RPMI8226 (cell line): ENCODE results near the gene RCSD1.

ENCODE experiments used
- DNase-seq: peaks from one replicate; pipeline ENCODE4 v3.0.0-alpha.2; 2015

Gene RCSD1

DNA sequence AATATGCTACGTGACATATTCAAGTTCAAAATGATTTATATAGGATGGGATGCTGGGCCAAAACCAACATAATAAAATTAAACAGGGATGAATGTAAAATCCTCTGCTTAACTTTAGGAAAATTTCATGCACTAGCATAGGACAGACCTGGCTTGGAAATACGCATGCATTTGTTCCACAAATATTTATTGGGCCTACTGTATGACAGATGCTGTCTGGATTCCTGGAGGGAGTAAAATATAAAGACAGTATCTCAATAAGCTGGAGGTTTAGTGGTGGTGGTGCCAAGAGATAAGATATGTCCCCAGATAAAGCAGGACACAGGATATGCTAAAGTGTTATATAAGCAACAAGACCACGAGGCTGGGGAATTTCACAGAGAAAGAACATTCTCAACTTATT lies 15.1 kb downstream of the RCSD1 start:
- no peak for DNase-seq

DNA sequence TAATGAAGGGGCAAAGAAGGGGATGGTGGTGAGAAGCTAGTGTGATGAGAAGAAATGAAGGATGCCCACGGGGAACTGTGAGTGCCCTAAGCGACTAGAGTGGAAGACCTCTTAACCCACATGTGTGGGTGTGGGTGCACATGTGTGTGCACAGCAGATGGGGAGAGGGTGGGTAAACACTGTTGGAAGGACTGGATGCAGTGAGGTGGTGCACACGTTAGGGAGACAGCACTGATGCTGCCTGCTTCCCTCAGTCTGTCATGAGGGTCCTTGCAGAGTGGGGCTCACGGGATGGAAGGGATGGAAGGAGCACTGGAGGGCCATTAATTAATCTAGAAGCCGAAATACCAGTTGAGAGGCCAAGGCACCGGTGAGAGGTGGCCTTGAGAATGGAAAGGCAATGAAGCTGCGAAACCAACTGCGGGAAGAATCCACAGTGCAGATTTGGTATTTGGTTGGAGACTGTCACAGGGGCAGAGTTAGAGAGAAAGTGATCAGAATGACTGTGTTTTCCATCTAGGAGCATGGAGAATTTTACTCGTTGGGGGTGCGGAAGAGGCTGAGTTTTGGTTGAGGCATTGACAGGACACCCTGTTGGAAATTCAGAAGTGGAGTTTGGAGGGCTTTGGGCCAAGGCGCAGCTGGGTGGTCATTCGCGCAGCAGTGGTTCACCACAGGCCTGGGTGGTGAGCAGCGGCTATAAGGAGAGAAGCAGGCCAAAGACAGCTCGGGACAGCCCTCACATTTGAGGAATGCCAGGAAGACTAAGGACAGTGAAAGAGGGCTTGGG lies 15.8 kb downstream of the RCSD1 start:
- no peak for DNase-seq

DNA sequence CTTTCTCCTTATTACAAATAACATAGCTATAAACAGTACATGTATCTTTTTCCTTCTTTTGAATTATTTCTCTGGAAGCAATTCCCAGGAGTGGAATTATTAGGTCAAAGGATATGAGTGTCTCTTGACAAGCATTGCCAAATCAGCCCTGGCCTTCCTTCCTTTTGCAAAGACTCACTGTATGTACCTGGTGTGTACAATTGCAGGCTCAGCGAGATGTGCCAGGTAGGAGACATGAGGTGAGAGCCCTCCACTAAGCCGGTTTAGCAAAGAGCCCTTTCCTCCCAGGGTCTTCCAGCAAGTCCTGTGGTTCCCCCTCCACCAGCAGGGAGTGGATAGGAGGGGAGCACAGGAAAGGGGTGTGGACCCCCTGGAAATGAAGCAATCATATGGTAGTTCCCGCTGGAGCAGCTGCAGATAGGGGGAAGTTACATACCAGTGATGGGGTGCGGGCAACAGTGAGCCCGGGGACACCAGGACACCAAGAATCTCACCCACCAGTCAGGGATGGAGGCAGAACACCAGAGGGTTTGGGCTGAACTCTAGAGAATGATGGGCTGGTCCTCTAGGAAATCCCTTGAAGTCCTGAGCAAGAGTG lies 18.3 kb downstream of the RCSD1 start:
- no peak for DNase-seq

DNA sequence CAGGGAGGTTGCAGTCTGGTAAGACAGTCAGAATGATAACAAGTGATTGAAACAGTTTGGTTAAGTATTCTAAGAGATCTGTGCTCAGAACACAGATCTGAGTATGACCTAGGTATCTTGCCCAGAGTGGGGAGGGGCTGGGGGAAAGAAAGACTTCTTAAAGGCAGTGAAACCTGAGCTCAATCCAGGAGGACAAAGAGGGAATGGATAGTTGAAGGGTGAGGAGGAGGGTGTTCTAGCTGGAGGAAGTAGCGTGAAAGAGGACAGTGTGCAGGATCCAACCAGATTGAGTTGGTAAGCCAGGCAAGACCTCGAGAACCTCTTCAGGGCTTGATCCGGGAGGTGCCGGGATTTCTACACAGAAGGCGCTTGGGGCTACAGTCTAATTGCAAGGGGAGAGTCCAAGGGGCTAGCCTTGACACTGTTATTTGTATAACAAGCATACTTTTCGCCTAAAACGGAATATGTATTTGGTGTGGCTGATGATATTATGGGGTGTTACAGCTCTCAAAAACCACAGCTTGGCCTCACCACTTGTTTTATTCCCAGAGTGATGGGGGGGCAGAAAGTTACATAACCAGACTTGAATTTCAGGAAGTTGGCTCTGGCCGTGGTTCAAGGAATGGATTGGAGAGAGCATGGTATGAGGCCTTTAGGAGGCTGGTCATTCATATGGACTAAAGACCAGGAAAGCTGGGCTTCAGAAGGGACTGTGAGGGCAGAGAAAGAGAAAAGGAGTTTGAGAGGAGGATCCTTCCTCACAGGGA lies 19.1 kb downstream of the RCSD1 start:
- no peak for DNase-seq

DNA sequence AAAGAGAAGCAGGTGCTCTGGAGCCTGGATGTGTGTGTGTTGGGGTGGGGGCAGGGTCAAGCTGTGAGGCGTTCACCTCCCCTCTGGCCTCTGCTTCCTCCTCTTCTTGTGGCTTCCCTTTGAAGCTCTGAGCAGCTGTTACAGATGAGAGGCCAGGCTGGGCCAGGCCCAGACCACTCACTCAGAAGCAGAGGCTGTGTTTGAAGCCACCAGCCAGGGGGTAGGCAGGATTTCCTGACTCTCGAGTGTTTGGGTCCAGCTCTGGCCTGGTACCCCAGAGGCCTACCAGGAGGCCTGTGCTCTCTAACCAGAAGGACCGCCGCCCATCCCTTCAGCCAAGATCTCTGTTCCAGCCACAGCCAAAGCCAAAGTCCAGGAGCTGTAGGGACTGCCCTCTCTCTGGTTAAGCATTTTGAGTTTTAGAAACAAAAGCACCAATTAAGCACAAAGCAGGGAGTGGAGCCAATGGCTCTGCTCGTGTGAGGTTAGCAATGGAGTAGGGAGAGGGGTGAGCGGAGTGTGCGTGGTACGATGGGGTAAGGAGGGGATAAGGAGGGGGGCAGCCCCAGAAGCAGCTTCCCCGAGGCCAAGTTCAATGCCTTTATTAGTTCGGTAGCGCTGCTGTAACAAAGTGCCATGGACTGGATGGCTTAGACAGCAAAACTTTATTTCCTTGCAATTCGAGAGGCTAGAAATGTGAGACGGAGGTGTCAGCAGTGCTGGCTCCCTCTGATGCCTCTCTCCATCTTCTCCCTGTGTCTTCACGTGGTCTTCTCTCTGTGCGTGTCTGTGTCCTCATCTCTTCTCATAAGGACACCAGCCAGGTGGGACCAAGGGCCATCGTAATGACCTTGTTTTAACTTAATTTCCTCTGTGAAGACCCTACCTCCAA lies 20.5 kb downstream of the RCSD1 start:
- no peak for DNase-seq

DNA sequence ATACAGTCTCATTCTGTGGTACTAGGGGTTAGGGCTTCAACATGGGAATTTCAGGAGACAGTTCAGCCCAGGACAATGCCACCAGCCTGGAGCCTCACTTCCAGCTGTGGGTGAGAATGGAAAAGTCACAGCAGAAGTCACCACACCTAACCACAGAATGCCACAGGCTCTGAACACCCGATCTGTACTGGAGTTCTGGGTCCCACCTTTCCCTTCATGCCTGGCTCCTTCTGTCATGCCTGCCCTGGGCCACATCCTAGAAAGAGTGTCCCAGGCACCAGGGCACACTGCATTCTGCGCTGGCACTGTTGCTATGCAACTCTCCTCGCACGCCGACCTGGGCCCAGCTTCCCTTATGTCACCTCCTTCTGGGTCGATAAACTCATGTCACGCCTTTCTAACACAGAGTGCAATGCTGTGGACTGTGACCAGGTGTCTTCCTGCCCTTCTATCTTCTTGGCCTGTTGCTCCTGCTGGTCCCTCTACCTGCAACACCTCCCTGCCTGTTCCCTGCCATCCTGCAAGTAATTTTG lies 21.2 kb downstream of the RCSD1 start:
- no peak for DNase-seq

DNA sequence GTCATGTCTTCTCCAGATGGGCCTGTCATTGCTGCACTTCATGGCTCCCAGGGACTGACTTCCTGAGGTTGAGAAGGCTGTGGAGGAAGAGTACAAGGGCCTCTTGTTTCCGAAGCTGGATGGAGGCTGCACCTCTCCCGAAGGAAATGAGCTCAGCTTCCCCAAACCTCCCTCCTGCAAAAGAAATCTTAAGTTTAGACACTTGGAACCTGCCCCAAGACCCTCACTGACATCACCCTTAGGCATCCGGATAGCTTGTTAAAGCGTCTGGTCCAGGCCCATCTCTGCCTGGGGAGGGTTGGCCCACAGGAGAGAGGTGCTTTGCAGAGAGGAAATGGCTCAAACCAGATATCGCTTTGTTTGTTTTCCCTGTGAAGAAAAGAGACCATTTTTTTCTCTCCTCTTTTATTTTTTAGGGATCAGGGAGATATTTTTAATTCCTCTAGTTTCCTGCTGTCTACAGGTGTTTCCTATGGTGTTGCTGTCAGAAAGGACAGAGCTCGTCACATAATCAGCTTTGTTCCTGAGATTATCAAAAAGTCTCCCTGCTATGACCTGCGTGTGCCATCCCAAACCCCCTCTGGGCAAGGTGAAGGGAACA lies 25.0 kb downstream of the RCSD1 start:
- no peak for DNase-seq

DNA sequence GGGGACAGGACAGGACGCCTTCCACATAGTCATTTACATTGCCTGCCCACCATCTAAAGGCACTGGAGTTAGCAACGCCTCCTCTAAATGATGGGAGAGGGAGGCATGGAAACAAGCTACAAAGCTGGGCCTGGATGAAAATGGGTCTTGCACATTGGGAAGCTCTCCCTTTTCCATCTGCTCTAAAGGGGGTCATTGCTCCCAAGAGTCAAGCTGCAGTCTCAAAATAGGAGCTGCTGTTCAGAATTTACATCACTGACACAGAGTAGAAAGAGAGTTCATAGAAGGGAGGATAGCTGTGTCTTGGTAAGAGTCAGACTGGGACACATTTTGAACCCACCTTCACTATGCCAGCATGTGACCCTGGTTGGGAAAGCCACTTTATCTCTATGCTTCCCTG lies 26.6 kb downstream of the RCSD1 start:
- DNase-seq: no peak

DNA sequence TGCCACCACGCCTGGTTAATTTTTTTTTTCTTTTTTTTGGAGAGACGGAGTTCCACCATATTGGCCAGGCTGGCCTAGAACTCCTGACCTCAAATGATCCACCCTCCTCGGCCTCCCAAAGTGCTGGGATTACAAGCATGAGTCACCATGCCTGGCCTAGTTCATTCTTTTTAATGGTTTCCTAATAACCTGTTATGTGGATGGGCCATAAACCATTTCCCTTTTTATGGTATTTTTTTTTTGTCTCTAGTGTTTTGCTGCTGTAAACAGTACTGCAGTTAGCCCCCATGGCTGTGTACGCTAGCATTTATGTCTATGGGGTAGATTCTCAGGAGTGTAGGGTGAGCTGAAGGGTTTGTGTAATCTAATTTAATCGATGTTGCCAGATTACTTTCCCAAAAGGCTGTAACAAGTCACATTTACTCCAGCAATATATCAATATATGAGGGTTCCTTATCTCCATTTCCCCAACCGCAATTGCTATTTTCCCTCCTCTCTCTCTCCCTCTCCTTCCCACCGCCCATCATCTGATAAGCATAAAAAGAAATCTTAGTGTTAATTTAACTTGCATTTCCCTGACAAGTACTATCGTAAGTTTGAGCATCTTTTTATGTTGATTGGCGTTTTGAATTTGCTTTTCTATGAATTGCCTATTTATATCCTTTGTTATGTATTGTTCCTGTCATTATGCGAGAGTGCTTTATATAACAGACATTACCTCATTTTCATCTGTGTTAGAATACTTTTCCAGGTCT lies 28.7 kb downstream of the RCSD1 start:
- no peak for DNase-seq

DNA sequence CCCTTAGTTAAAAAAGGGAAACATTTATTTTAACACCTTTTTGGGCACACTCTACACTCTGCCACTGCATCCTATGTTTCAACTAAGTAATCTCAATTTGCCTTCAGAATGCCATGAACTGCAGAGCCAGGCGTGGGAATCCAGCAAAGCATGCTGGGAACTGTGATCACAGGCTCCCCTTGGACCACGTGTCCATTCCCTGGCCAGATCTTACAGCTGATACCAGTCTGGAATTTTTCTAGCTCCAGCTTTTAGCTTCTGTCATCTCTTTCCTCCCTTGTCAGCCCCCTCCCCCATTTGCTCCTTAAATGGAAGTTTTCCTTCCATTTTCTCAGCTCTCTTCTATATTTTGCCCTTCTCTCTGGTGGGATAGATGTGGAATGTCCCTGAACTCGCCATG lies 29.4 kb downstream of the RCSD1 start:
- no peak for DNase-seq

DNA sequence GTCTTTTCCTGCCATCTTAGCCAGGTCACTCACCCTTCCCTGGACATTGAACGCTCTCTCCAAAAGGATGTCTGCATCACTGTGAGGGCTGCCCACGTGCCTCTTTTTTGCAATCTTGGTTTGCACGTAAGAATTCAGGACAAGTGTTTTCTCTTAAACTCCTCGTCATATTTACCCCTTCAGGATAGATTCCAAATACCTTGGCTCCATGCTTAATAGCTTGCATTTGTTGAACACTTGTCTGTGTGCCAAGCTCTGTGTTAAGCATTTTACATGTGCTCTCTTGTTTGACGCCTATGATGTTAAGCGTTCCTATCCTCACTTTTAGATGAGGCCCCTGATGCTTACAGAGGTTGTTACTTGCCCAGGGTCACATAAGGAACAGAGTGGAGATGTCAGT lies 29.8 kb downstream of the RCSD1 start:
- no peak for DNase-seq

DNA sequence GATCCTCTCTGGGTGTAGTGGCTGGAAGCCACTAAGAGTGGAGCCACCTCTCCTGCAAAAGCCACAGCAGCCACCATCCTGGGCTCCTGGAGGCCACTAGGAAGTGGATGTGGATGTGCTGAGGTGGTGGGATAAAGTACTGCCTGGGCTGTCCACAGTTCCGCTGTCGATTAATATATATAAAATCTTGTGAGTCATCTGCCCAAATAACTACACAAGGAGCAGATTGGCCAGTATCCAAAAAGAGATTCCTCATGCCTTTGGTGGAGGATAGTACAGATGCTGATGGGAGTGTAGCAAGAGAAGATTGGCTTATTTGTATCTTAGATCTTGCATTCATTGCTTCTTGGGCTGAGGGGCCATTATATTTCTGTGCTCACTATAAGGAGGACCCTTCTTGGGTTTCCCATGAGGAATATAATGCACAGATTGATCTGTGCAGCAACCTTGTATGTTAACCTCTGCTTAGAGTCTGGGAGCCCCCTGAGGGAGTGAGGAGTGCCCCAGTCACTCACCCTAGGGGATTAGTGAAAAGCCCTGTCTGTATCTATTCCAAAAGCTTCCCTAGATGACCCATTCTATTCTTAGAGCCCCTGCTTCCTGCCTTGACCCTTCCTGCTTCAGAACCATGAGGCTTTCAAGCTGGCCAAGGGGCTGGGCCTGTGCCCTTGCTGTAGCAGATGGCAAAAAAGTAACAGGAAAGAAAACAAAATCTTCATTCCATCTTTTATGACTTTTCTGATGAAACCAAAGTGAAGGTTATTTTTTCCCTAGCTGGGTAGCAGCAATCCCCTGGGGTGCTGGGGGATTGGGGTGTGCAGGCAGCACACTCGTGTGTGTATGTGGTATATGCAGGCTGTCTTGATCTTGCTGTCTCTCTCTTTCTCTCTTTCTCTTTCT lies 31.7 kb downstream of the RCSD1 start:
- DNase-seq: no peak

DNA sequence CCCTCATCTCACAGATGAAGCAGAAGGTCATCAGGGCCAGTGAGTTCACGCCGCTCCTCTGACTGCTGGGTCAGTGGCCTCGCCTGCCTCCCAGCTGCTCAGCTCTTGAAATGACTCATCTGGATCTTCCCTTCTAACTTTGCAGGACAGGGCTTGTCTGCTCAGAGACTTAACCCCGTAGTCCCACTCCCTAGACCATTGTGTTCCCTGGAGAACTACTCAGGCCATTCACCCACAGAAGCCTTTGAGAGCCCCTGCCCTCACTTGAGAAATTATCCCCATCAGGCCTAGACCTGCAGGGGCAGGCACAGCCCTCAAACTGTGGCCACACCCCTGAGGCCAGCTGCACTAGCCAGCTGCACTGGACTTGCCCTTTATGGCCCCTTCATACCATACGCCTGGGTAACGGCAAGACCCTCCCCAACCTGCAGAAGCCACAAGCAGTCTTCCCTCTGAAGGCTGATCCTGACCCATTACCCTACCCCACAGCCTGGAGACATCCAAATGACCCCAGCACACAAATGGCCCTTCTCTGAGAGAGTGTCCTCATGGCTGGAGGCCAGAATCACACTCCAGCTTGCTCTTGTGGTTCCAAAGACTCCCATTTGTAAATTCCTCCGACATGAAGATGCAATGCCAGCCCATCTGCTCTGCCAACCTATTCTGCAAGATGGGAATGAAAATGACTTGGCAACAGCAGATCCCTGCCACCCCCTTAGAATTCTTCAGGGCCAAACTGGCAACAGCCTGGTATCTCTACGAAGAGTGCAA lies 33.2 kb downstream of the RCSD1 start:
- DNase-seq: no peak

DNA sequence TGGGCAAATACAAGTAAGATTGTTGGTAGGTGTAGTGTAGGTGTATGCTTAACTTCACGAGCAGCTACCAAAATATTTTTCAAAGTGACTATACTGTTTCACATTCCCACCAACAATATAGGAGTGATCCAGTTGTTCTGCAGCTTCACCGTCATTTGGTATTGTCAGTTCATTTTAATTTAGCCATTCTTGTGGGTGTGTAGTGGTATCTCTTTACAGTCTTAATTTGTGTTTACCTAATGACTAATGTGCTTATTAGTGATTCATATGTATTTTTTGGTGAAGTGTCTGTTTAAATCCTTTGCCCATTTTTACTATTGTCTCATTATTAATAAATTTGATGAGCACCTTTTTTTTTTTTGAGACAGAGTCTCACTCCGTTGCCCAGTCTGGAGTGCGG lies 35.4 kb downstream of the RCSD1 start:
- no peak for DNase-seq

DNA sequence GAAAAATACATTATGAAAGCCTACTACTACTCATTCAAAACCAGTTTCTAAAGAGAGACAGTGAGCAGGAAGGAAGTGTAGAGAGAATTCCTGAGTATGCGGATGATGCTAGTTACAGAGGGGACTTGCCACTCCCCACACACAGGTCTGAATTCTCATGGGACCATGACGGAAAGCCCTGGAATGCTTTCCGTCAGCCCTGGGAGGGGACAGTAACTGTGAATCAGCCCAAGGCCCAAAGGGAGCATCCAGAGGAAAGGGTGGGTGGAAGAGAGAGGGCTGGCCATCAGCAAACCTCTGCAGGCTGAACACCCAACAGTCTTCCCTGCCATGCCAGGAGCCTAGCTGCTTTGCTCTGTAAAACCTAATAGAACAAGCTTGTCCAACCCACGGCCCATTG lies 36.4 kb downstream of the RCSD1 start:
- DNase-seq: no peak

DNA sequence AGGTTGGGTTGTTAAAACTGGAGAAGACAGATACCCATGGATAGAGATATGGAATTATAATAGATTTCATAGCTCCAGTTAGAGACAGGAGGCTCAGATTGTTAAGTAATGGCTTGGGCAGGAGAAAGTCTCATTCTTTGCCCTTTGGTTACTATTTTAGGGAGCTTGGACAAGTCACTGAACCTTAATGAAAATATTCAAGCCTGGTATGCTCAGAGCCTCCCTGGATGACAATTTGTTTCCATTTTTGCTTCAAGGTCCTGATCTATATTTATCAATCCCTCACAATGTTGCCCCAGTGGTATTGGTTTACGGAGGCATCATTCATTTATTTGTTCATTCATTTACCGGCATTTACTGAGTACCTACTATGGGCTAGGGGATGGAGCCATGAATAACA lies 37.5 kb downstream of the RCSD1 start:
- DNase-seq: no peak

DNA sequence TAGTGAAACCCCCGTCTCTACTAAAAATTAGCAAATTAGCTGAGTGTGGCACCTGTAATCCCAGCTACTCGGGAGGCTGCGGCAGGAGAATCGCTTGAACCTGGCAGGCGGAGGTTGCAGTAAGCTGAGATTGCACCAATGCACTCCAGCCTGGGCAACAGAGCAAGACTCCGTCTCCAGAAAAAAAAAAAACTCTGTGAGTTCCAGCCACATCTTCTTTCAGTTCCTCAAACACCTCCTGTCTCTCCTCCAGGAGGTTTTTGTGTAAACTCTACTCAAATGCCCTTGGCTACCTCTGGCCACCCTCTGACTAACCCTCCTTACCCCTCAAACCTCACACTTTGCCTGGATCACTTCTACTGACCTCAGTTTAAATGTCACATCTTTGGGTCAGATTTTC lies 38.1 kb downstream of the RCSD1 start:
- peak; percentile 65 for DNase-seq

DNA sequence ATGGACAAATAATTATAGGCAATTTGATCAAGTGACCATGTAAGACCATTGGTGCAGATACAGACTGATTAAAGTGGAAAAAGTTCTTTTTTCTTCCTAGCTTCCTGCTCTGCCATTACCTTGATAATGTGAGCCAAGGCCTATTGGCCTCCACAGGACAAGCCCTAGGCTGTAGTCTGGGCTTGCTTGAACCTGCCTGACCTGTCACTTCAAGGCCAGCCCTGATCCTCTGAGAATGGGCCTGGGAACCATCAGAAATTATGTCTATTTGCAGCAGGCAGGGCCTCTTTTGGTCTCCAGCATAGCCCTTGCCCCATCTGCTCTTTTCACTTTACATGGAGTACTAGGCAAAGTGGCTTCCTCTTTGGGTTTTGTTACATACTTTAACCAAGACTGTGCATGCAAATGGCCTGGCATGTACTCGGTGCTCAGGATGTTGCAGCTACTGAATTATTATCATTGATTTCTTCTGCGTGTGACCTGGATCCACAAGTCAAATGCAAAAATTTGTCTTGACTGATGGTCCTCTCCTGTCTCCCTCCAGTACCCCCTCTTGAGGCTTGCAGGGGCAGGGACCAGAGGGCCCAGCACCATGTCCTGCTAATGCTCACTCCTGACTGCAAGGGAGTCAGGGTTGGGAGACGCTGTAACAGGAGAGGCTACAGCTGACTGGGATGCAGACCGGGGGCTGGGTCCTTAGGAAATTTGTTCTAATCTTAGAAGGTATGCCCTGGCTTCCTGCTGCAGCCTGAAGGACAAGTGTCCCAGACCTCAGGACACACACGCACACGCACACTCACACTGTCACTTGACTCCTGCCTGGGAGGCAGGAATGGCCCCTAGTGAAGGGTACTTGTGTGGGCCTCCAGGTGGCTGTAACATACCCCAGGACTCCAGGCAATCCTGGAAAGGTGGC lies 39.4 kb downstream of the RCSD1 start:
- no peak for DNase-seq

DNA sequence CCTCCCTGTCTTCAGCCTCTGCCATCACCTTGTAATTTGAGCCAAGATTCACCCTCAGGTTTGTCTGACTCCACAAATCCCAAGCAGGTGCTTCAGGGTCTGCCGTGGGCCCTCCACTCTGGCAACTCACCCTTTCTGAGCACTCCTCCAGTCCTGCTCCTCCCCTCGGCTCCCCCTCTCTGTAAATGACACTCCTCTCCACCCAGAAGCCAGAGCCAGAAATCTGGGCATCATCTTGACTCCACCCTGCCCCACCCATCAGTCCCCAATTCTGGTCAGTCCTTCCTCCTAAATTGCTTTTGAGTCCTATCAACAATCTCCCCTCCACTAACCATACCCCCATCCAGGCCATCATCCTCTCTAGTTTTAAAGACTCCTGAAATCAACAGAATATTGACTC lies 40.5 kb downstream of the RCSD1 start:
- DNase-seq: no peak
